ENCODE data around the gene HOXD13.

HOXD13 gene

DNA sequence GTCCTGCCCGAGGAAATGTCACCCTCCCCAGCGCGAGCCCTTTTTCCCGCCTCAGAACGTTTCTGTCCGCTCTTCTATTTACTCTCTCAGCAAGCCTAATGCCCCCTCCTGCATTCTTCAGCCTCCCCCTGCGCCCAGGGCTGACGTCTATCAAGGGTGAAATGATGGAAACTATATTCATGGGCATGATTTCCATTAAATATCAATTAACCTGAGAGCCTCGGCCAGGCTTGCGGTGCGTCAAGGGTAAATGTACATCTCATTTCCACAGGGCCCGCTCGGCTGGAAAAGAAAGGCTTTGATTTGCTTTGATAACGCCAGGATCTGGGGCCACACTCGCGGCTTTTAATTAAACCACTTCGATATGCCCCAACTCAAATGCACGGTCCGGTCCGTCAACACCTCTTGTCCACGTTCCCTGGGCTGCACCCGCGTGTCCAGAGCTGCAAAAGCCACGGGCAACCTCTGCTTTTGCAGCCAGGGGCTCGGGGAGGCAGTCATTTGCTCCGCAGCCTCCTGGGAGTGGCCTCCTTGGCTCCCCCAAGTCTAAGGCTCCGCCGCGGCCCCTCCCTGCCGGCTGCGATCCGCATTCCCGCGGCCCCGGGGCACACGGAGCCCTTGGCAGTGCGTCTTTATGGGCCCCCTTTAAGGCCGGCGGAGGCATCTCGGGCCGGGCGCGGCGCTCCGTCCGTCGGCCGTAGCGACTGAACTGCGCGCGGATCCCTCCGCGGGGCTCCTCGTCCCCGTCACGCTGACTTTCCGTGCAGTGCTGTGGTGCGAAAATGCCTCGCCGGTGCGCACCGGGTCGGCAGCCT lies 36.7 kb downstream of the HOXD13 start, which contains the start of gene HOXD8:
Gene HOXD8 (plus strand): TSS at position 724 of the 815 bp plus-strand sequence. CDS start 662 bp downstream, outside the sequence.
- Histone ChIP-seq H3K27me3 (no peaks in the 10 kb centered on the region), H3K36me3 (no peaks in the 10 kb centered on the region), H3K4me3 (ENCODE audit: low read depth, low read length) (peak within 1 kb of the TSS; percentile 68), H3K4me1 (no peaks in the 10 kb centered on the region), H3K9me3 (no peaks in the 10 kb centered on the region)
- peak; percentile 75 for DNase-seq
- TF ChIP-seq, protein P1, sequence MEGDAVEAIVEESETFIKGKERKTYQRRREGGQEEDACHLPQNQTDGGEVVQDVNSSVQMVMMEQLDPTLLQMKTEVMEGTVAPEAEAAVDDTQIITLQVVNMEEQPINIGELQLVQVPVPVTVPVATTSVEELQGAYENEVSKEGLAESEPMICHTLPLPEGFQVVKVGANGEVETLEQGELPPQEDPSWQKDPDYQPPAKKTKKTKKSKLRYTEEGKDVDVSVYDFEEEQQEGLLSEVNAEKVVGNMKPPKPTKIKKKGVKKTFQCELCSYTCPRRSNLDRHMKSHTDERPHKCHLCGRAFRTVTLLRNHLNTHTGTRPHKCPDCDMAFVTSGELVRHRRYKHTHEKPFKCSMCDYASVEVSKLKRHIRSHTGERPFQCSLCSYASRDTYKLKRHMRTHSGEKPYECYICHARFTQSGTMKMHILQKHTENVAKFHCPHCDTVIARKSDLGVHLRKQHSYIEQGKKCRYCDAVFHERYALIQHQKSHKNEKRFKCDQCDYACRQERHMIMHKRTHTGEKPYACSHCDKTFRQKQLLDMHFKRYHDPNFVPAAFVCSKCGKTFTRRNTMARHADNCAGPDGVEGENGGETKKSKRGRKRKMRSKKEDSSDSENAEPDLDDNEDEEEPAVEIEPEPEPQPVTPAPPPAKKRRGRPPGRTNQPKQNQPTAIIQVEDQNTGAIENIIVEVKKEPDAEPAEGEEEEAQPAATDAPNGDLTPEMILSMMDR (IDR thresholded peaks at IDR 0.05; ENCODE audit: low read depth, low read length): no peak

DNA sequence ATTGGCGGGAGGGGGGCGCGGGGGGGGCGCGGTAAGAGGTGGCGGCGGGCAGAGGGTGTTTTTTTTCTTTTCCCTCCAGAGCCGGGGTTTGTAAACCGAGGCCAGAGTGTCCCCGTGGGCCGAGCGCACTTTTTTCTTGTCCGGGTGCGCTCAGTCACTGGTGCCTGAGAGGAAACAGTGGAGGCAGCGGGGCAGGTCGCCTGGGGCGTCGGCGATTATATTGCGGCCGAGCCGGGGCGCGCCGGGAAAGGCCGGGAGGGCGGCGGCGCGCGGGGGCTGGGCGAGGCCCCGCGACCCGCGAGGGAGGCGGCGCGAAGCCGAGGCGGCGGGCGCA lies 37.3 kb downstream of the HOXD13 start:
- Histone ChIP-seq H3K27me3 (no peaks in the 10 kb centered on the region), H3K9me3 (no peaks in the 10 kb centered on the region), H3K36me3 (no peaks in the 10 kb centered on the region), H3K4me1 (0 out of 2 replicates have a peak, but pooled peaks cover under 1% of the 10 kb centered on the region), H3K4me3 (ENCODE audit: low read depth, low read length) (peak overlapping the region; percentile 53)
- DNase-seq: no peak
- TF ChIP-seq, protein P1 (IDR thresholded peaks at IDR 0.05; ENCODE audit: low read depth, low read length): no peak

DNA sequence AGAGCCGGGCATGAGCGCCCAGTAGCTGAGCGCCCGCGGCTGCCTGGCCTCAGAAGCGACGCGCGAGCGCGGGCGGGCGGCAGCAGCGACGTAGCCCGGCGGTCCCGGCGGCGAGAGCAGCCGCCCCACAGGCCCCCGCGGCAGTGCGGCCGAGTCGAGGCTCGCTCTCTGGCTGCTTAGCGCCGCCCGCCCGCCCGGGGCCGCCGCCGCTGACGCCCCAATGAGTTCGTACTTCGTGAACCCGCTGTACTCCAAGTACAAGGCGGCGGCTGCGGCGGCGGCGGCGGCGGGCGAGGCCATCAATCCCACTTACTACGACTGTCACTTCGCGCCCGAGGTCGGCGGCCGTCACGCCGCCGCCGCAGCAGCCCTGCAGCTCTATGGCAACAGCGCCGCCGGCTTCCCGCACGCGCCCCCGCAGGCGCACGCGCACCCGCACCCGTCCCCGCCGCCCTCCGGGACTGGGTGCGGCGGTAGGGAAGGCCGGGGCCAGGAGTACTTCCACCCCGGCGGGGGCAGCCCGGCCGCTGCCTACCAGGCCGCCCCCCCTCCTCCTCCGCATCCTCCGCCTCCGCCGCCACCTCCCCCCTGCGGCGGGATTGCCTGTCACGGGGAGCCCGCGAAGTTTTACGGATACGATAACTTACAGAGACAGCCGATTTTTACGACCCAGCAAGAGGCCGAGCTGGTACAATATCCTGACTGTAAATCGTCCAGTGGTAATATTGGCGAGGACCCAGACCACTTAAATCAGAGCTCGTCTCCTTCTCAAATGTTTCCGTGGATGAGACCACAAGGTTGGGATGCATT lies 37.8 kb downstream of the HOXD13 start:
- H3K4me1 ChIP-seq: peaks cover 6% of the 10 kb centered on the region; the same call in 1 of the 2 replicates
- no peaks in the 10 kb centered on the region for H3K36me3 ChIP-seq
- TF ChIP-seq, protein P1 (IDR thresholded peaks at IDR 0.05; ENCODE audit: low read depth, low read length): no peak
- no peaks in the 10 kb centered on the region for H3K9me3 ChIP-seq
- H3K27me3 ChIP-seq: no peaks in the 10 kb centered on the region
- DNase-seq: peak; percentile 65
- H3K4me3 ChIP-seq (ENCODE audit: low read depth, low read length): peak overlapping the region; percentile 68

DNA sequence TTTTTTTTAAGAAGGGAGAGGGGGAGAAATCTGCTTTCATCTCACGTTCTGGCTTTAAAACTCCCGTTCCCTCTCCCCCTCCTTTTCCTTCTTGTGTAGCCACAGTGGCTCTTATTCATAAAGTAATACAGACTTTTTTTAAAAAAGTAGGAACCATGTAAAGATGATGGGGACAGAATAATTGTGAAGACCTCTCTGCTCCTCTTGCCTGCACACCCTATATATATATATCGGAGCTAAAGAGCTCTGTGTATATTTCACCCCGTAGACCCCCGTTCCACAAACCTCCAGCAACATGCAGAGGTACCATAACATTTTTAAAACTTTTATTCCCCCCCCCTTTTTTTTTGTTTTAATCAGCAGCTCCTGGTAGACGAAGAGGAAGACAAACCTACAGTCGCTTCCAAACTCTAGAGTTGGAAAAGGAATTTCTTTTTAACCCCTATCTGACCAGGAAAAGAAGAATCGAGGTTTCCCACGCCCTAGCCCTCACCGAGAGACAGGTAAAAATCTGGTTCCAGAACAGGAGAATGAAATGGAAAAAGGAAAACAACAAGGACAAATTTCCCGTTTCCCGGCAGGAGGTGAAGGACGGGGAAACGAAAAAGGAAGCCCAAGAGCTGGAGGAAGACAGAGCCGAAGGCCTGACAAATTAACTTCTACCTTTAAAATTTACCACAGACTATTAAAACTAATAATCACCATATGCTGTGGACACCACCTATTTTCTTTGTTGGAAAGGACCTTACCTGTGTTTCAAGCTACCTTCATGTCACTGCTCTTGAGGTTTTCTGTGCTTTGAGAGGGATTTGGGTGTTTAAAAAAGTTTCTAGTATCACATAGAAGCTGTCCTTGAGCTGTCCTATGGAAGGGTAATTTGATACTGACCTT lies 38.7 kb downstream of the HOXD13 start:
- Histone ChIP-seq H3K9me3 (no peaks in the 10 kb centered on the region), H3K36me3 (no peaks in the 10 kb centered on the region), H3K4me1 (peaks cover 7% of the 10 kb centered on the region; the same call in 1 of the 2 replicates), H3K27me3 (no peaks in the 10 kb centered on the region), H3K4me3 (ENCODE audit: low read depth, low read length) (peak overlapping the region; percentile 68)
- TF ChIP-seq, protein P1 (IDR thresholded peaks at IDR 0.05; ENCODE audit: low read depth, low read length): no peak
- no peak for DNase-seq

DNA sequence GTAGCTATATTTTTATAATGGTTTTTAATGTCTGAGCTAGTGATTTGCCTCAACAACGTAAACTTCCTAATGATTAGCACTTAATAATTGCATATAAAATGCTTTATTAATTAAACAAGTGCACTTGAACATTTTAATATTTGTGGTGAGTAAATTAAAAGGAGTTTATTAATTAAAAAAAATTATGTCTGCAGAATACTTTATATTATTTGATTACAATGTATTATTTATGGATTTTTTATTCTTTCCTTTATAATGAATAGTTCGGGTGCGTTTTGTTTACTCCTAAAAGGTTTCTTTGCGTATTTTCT lies 39.3 kb downstream of the HOXD13 start:
- no peak for DNase-seq
- Histone ChIP-seq H3K27me3 (no peaks in the 10 kb centered on the region), H3K9me3 (no peaks in the 10 kb centered on the region), H3K4me3 (ENCODE audit: low read depth, low read length) (peak overlapping the region; percentile 68), H3K4me1 (peaks cover 7% of the 10 kb centered on the region; the same call in 1 of the 2 replicates), H3K36me3 (no peaks in the 10 kb centered on the region)
- TF ChIP-seq, protein P1 (IDR thresholded peaks at IDR 0.05; ENCODE audit: low read depth, low read length): no peak

Data from BE2C (cell line).